Lung (tissue), 12 donors: Measurements from ENCODE around the gene SDHAF3. TPM values are rescaled to one million over a fixed set of nuclear protein-coding genes. Genes with fewer than 3 reads are reported as not detected.

Experiments
- ATAC-seq: fragments of 200-7000 bp; cut with Tn5 transposase; one replicate; pipeline ENCODE4 v1.9.1; 2020; ENCODE audit warnings: moderate number of reproducible peaks; ENCODE audit not compliant: insufficient read depth, low FRiP score
- DNase-seq, 3 donors: peaks; one replicate each; pipeline ENCODE4 v3.0.0-alpha.2; 2013 to 2017
- H3K27ac ChIP-seq, 2 donors: one replicate each; pipeline ENCODE4 v1.5.1; 2013; ENCODE audit warnings: mild to moderate bottlenecking in 2 of 2, moderate library complexity in 2 of 2, control low read depth in 1 of 2, inconsistent platforms in 1 of 2, low read depth in 1 of 2, low read length in 1 of 2
- H3K27me3 ChIP-seq, 3 donors: one replicate each; pipeline ENCODE4 v1.5.1; 2013; ENCODE audit warnings: low read length in 2 of 3; ENCODE audit not compliant: control insufficient read depth in 3 of 3, insufficient read depth in 3 of 3
- H3K36me3 ChIP-seq, 4 donors: one replicate each; pipeline ENCODE4 v1.5.1; 2013; ENCODE audit warnings: low read length in 4 of 4, mild to moderate bottlenecking in 1 of 4, moderate library complexity in 1 of 4; ENCODE audit not compliant: control insufficient read depth in 4 of 4, insufficient read depth in 4 of 4
- H3K4me1 ChIP-seq, 5 donors: one replicate each; pipeline ENCODE4 v1.5.1; 2013; ENCODE audit warnings: low read length in 5 of 5, mild to moderate bottlenecking in 2 of 5, moderate library complexity in 1 of 5; ENCODE audit not compliant: control insufficient read depth in 5 of 5, insufficient read depth in 5 of 5
- H3K4me3 ChIP-seq: one replicate; pipeline ENCODE4 v1.5.1; 2013; ENCODE audit warnings: mild to moderate bottlenecking, control low read depth, moderate library complexity
- H3K9ac ChIP-seq, 2 donors: one replicate each; pipeline ENCODE4 v1.5.1; 2013; ENCODE audit warnings: low read length in 2 of 2, control low read depth in 1 of 2; ENCODE audit not compliant: insufficient read depth in 1 of 2
- H3K9me3 ChIP-seq, 4 donors: one replicate each; pipeline ENCODE4 v1.5.1; 2013; ENCODE audit warnings: low read length in 3 of 4, mild to moderate bottlenecking in 1 of 4, moderate library complexity in 1 of 4; ENCODE audit not compliant: control insufficient read depth in 4 of 4, insufficient read depth in 3 of 4
- WGBS, 2 donors: extraction: QIAGEN DNeasy Blood & Tissue Kit; methylation state at CpG; one replicate each; pipeline ENCODE4 v1.1.7; 2013; 5-methylcytosine and 5-hydroxymethylcytosine counted together
- polyA plus RNA-seq, 2 donors: library from polyadenylated mRNA; stranded (reverse); fragments of 200-250 nt; gene quantifications; one replicate each; pipeline ENCODE4 v1.2.1, GENCODE V29; 2013
- total RNA-seq, 2 donors: library from RNA; depleted of rRNA in 1 of 2; stranded (reverse); fragments of >200 nt in 1 of 2; gene quantifications; one replicate each; pipeline ENCODE4 v1.2.1, GENCODE V29; 2014 to 2021
- TF ChIP-seq, protein P1 (sequence below): IDR thresholded peaks from 2 replicates; pipeline ENCODE4 v1.5.1; 2012; ENCODE audit warnings: mild to moderate bottlenecking; ENCODE audit errors: control extremely low read depth, extremely low read depth
- donor health status: control.
- donor health status: control.
- donor health status: Bipolar disorder and iron deficiency.
- donor health status: healthy.
- donor health status: DM: yes; HTN: yes; CAD: no.

SDHAF3 gene
- total and polyA plus RNA-seq, 4 donors = 6.3 to 15.8 (median 12.8) TPM

DNA sequence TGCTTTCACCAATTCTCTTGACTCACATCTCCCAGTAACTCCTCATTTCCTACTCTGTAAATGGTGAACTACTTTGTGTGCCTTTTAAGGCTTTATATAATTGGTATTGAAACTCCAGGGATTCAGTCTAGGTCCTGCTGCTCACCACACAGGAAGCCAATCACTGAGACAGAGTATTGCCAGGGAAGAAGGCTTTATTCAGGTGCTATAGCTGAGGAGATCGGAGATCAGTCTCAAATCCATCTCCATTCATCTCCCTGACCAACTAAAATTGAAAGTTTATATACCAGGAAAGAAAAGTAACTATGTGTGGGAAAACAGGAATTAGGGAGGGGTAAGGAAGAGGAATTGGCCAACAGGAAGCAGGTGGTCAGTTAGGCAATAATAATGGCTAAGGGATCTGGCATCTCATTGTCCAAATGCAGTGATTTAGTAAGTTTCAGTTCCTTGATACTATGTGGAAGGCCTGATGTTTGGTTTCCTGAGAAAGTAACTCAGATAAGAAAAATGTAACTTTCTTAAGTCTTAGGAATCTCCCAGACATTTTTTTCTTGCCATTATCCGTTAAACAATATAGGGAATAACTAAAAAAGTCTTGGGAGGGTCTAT is 10.2 kb upstream of the SDHAF3 start:
- H3K27ac ChIP-seq = no peak overlapping the region
- H3K9ac ChIP-seq = no peak overlapping the region
- DNase-seq (no peak), ATAC-seq (no peak)
- H3K36me3 ChIP-seq = no peaks in the 10 kb centered on the region
- H3K27me3 ChIP-seq = peaks cover 0 to 8% (median 0%) of the 10 kb centered on the region in 3 donors
- 81 to 93% methylated on average over 2 of the region's 2 CpGs for WGBS, 2 donors
- H3K9me3 ChIP-seq = peaks cover 0 to 3% (median under 1%) of the 10 kb centered on the region in 4 donors
- TF ChIP-seq, protein P1, sequence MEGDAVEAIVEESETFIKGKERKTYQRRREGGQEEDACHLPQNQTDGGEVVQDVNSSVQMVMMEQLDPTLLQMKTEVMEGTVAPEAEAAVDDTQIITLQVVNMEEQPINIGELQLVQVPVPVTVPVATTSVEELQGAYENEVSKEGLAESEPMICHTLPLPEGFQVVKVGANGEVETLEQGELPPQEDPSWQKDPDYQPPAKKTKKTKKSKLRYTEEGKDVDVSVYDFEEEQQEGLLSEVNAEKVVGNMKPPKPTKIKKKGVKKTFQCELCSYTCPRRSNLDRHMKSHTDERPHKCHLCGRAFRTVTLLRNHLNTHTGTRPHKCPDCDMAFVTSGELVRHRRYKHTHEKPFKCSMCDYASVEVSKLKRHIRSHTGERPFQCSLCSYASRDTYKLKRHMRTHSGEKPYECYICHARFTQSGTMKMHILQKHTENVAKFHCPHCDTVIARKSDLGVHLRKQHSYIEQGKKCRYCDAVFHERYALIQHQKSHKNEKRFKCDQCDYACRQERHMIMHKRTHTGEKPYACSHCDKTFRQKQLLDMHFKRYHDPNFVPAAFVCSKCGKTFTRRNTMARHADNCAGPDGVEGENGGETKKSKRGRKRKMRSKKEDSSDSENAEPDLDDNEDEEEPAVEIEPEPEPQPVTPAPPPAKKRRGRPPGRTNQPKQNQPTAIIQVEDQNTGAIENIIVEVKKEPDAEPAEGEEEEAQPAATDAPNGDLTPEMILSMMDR = no peak
- no peak overlapping the region for H3K4me3 ChIP-seq
- H3K4me1 ChIP-seq = peaks cover 0 to 3% (median 0%) of the 10 kb centered on the region in 5 donors

DNA sequence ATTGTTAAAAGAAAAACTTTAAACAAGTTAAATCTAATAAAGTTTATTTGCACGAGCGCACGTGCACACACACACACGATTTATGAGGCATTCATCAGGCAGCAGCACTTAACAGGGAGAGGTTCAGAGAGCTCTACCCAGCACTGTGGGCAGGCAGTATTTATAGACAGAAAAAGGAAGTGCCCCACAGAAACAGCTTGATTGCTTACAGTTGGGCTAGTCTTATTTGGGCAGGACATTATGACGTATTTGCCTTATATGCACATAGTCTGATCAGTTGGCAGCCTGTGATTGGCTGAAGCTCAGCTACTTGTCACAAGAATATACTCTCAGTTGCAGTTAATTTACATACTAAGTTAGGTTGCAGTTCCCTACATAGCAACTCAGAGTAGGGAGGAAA is 1.2 kb upstream of the SDHAF3 start:
- DNase-seq = peak in 2 of 3 donors; percentile 8 to 14
- H3K36me3 ChIP-seq = no peaks in the 10 kb centered on the region
- H3K9ac ChIP-seq = no peak overlapping the region
- no peaks in the 10 kb centered on the region for H3K9me3 ChIP-seq
- peaks cover 0 to 2% (median 0%) of the 10 kb centered on the region in 3 donors for H3K27me3 ChIP-seq
- TF ChIP-seq, protein P1 = no peak
- peaks cover 0 to 11% (median 0%) of the 10 kb centered on the region in 5 donors for H3K4me1 ChIP-seq
- WGBS, 2 donors = 62 to 79% methylated on average over 5 of the region's 5 CpGs
- no peak overlapping the region for H3K27ac ChIP-seq
- H3K4me3 ChIP-seq = no peak overlapping the region
- ATAC-seq = no peak

DNA sequence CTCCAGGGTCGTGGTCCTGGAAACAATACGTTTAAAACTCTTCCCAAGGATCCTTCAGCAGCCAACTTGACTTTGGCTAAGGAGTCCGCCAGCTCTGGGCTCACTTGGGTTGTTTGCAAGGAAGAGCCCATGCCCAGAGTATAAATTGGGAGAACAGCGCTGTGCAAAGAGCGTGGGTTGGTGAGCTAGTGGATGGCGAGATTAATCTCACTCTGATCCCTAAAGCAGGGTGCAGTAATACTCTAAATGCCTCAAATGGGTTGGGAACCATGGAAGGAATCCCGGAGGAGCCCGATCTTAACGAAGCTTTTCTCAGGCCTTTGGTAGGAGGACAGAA is 495 bp upstream of the SDHAF3 start:
- TF ChIP-seq, protein P1 = no peak
- DNase-seq (no peak), ATAC-seq (no peak)
- H3K9me3 ChIP-seq = no peaks in the 10 kb centered on the region
- H3K4me3 ChIP-seq = peak overlapping the region; percentile 5
- no peaks in the 10 kb centered on the region for H3K36me3 ChIP-seq
- H3K27me3 ChIP-seq = peaks cover 0 to 2% (median 0%) of the 10 kb centered on the region in 3 donors
- peak overlapping the region; percentile 53 to 77 for H3K27ac ChIP-seq
- H3K4me1 ChIP-seq = peaks cover 0 to 11% (median 0%) of the 10 kb centered on the region in 5 donors
- WGBS, 2 donors = 70 to 72% methylated on average over 9 of the region's 9 CpGs
- H3K9ac ChIP-seq = peak overlapping the region; percentile 20 to 45
